H1 (cell line): Measurements from ENCODE around the gene KCNQ2. TPM values are rescaled to one million over a fixed set of nuclear protein-coding genes. Genes with fewer than 3 reads are reported as not detected.

Experiments
- CTCF ChIA-PET: fragments of 300-600 bp; sonication (Branson Sonifier 250); formaldehyde crosslinking; loops from one replicate; lab custom pipeline; 2021; ENCODE audit not compliant: partially characterized antibody; lab: Charles Lee
- POLR2A ChIA-PET: fragments of 300-600 bp; sonication (Branson Sonifier 250); formaldehyde crosslinking; loops from one replicate; lab custom pipeline; 2021; ENCODE audit warnings: inconsistent platforms; ENCODE audit not compliant: partially characterized antibody; lab: Charles Lee
- DNase-seq, 2 experiments: peaks; one replicate each; pipeline versions ENCODE4 v3.0.0 to v3.0.0-alpha.2; 2010 to 2022; ENCODE audit warnings: low spot score in 2 of 2, low read depth in 1 of 2, mixed read lengths in 1 of 2
- FAIRE-seq: peaks from 2 replicates; lab custom pipeline; 2011; peaks lifted over from hg19 to GRCh38; lab: Jason Lieb, UNC
- H2AFZ ChIP-seq: 2 replicates; pipeline ENCODE4 v1.8.1; 2012; ENCODE audit warnings: low read length, inconsistent platforms
- H2AK5ac ChIP-seq: 2 replicates; pipeline ENCODE4 v1.6.1; 2013; ENCODE audit warnings: low read depth, low read length
- H2BK120ac ChIP-seq: replicated peaks from 2 replicates; pipeline ENCODE3; 2013; ENCODE audit warnings: low read depth, low read length, inconsistent platforms
- H2BK12ac ChIP-seq: 2 replicates; pipeline ENCODE4 v1.6.1; 2013; ENCODE audit warnings: low read depth, low read length
- H2BK15ac ChIP-seq: 2 replicates; pipeline ENCODE4 v1.6.1; 2013; ENCODE audit warnings: low read length
- H2BK20ac ChIP-seq: 2 replicates; pipeline ENCODE4 v1.6.1; 2013; ENCODE audit warnings: low read length
- H2BK5ac ChIP-seq: 2 replicates; pipeline ENCODE4 v1.6.1; 2013; ENCODE audit warnings: low read depth, low read length
- H3K14ac ChIP-seq: 2 replicates; pipeline ENCODE4 v1.6.1; 2013; ENCODE audit warnings: inconsistent platforms; ENCODE audit not compliant: insufficient read length
- H3K18ac ChIP-seq: 2 replicates; pipeline ENCODE4 v1.6.1; 2013; ENCODE audit warnings: low read length; ENCODE audit errors: extremely low read depth
- H3K23ac ChIP-seq: 2 replicates; pipeline ENCODE4 v1.6.1; 2013; ENCODE audit warnings: inconsistent platforms; ENCODE audit not compliant: insufficient read length
- H3K23me2 ChIP-seq: 2 replicates; pipeline ENCODE4 v1.6.1; 2013; ENCODE audit warnings: low read depth, low read length
- H3K27ac ChIP-seq: 2 replicates; pipeline ENCODE4 v1.6.1; 2011; ENCODE audit warnings: low read depth, low read length, inconsistent platforms
- H3K27me3 ChIP-seq, 4 experiments: replicated peaks in 1 of 4; 1 replicate in 1 of 4; 2 replicates in 3 of 4; pipeline versions ENCODE4 v1.6.1 to v1.8.1; 2011 to 2013; ENCODE audit warnings: low read length in 3 of 4, mild to moderate bottlenecking in 3 of 4, inconsistent platforms in 2 of 4, mixed read lengths in 2 of 4, moderate library complexity in 1 of 4; ENCODE audit not compliant: control insufficient read depth in 3 of 4, insufficient read depth in 3 of 4; ENCODE audit errors: extremely low read depth in 1 of 4
- H3K36me3 ChIP-seq, 4 experiments: 2 replicates each; pipeline versions ENCODE4 v1.6.1 to v1.8.1; 2011 to 2013; ENCODE audit warnings: mild to moderate bottlenecking in 4 of 4, low read length in 3 of 4, moderate library complexity in 2 of 4, control low read depth in 1 of 4, inconsistent platforms in 1 of 4; ENCODE audit not compliant: insufficient read depth in 4 of 4, control insufficient read depth in 2 of 4
- H3K4ac ChIP-seq: replicated peaks from 2 replicates; pipeline ENCODE3; 2013; ENCODE audit warnings: low read length, low read depth, mixed read lengths, inconsistent platforms; ENCODE audit not compliant: insufficient read length
- H3K4me1 ChIP-seq, 4 experiments: replicated peaks in 1 of 4; 1 replicate in 1 of 4; 2 replicates in 3 of 4; pipeline versions ENCODE4 v1.6.1 to v1.8.1; 2011 to 2013; ENCODE audit warnings: low read length in 3 of 4, inconsistent platforms in 2 of 4, mixed read lengths in 1 of 4; ENCODE audit not compliant: insufficient read depth in 4 of 4, control insufficient read depth in 3 of 4
- H3K4me2 ChIP-seq, 2 experiments: 2 replicates each; pipeline versions ENCODE4 v1.6.1 to v1.8.1; 2011 to 2013; ENCODE audit warnings: low read depth in 2 of 2, low read length in 2 of 2, control low read depth in 1 of 2, inconsistent platforms in 1 of 2, mild to moderate bottlenecking in 1 of 2; ENCODE audit not compliant: insufficient read depth in 1 of 2
- H3K4me3 ChIP-seq, 4 experiments: fragments of 200-600, 300-600 bp in 1 of 4; sonication (generic), shearing (Covaris generic), sonication (Bioruptor Twin) in 1 of 4; 2 replicates each; pipeline versions ENCODE4 v1.5.1 to v1.8.1; 2011 to 2016; ENCODE audit warnings: low read length in 4 of 4, low read depth in 3 of 4, control low read depth in 2 of 4, inconsistent platforms in 2 of 4, mild to moderate bottlenecking in 2 of 4, mixed read lengths in 1 of 4, moderate library complexity in 1 of 4; ENCODE audit not compliant: insufficient read depth in 2 of 4; ENCODE audit errors: extremely low read depth in 1 of 4
- H3K56ac ChIP-seq: replicated peaks from 2 replicates; pipeline ENCODE3; 2013; ENCODE audit warnings: low read depth, mild to moderate bottlenecking, mixed read lengths, low read length, inconsistent platforms; ENCODE audit not compliant: insufficient read length
- H3K79me1 ChIP-seq: 2 replicates; pipeline ENCODE4 v1.6.1; 2013; ENCODE audit warnings: low read depth, low read length, control low read depth
- H3K79me2 ChIP-seq, 2 experiments: 2 replicates each; pipeline versions ENCODE4 v1.6.1 to v1.8.1; 2012 to 2013; ENCODE audit warnings: low read length in 2 of 2, mild to moderate bottlenecking in 2 of 2, inconsistent platforms in 1 of 2; ENCODE audit not compliant: insufficient read depth in 2 of 2, control insufficient read depth in 1 of 2
- H3K9ac ChIP-seq, 4 experiments: replicated peaks in 1 of 4; 1 replicate in 1 of 4; 2 replicates in 3 of 4; pipeline versions ENCODE4 v1.6.1 to v1.8.1; 2011 to 2013; ENCODE audit warnings: low read depth in 3 of 4, low read length in 3 of 4, control low read depth in 2 of 4, mild to moderate bottlenecking in 2 of 4, moderate library complexity in 2 of 4, inconsistent platforms in 1 of 4; ENCODE audit errors: extremely low read depth in 1 of 4
- H3K9me3 ChIP-seq, 2 experiments: 2 replicates each; pipeline versions ENCODE4 v1.6.1 to v1.8.1; 2012 to 2013; ENCODE audit warnings: mild to moderate bottlenecking in 2 of 2, moderate library complexity in 2 of 2, control low read depth in 1 of 2, inconsistent platforms in 1 of 2, low read depth in 1 of 2, low read length in 1 of 2, mixed read lengths in 1 of 2; ENCODE audit not compliant: insufficient read depth in 2 of 2
- H4K20me1 ChIP-seq, 2 experiments: replicated peaks in 1 of 2; 2 replicates each; pipeline versions ENCODE3 to v1.8.1; 2011 to 2013; ENCODE audit warnings: inconsistent platforms in 2 of 2, low read length in 2 of 2, mild to moderate bottlenecking in 1 of 2; ENCODE audit not compliant: insufficient read depth in 2 of 2, control insufficient read depth in 1 of 2
- H4K5ac ChIP-seq: 2 replicates; pipeline ENCODE4 v1.6.1; 2013; ENCODE audit warnings: low read length, low read depth, mixed read lengths, inconsistent platforms; ENCODE audit not compliant: insufficient read length
- H4K8ac ChIP-seq: 2 replicates; pipeline ENCODE4 v1.8.0; 2013; ENCODE audit warnings: mild to moderate bottlenecking, moderate library complexity, low read length, inconsistent platforms; ENCODE audit not compliant: insufficient read depth; ENCODE audit errors: extremely low read depth
- H4K91ac ChIP-seq: replicated peaks from 2 replicates; pipeline ENCODE3; 2013; ENCODE audit warnings: low read length, mixed read lengths, inconsistent platforms; ENCODE audit not compliant: insufficient read length
- CHD2 ChIP-seq: IDR thresholded peaks from 2 replicates; pipeline ENCODE4 v1.6.1; 2012; ENCODE audit warnings: low read length, improper control_type of control experiment
- GABPA ChIP-seq: IDR thresholded peaks from 2 replicates; pipeline ENCODE4 v1.6.1; 2011; ENCODE audit warnings: mild to moderate bottlenecking, low read length, moderate library complexity, borderline replicate concordance; ENCODE audit not compliant: insufficient read depth
- RAD21 ChIP-seq, 2 experiments: IDR thresholded peaks in 1 of 2; conservative IDR thresholded peaks in 1 of 2; 2 replicates each; pipeline ENCODE4 v1.6.1; 2011; ENCODE audit warnings: low read depth in 2 of 2, low read length in 2 of 2, improper control_type of control experiment in 1 of 2, inconsistent platforms in 1 of 2, mild to moderate bottlenecking in 1 of 2, moderate library complexity in 1 of 2
- RFX5 ChIP-seq: IDR thresholded peaks from 2 replicates; pipeline ENCODE4 v1.6.1; 2011; ENCODE audit warnings: low read depth, low read length, improper control_type of control experiment, borderline replicate concordance
- WGBS, 2 experiments: shearing (Covaris generic) in 1 of 2; methylation state at CpG; one replicate each; pipeline versions ENCODE4 v1.1.6 to v1.1.7; 2013 to 2015; ENCODE audit warnings: low lambda C conversion rate in 2 of 2, mixed read lengths in 2 of 2, inconsistent platforms in 1 of 2, low coverage in 1 of 2, missing lambda C conversion rate in 1 of 2; ENCODE audit not compliant: insufficient replicate concordance in 2 of 2, insufficient coverage in 1 of 2, insufficient read length in 1 of 2; ENCODE audit errors: extremely low coverage in 1 of 2, missing lambda C conversion rate in 1 of 2; 5-methylcytosine and 5-hydroxymethylcytosine counted together
- polyA plus RNA-seq, 7 experiments: library from polyadenylated mRNA; depleted of rRNA in 3 of 7; stranded (reverse) in 5 of 7; unstranded in 2 of 7; fragments of >200 nt in 5 of 7; fragments of 200-250 nt in 2 of 7; gene quantifications; 1 replicate in 5 of 7; 2 replicates in 1 of 7; 4 replicates in 1 of 7; pipeline versions ENCODE4 v1.2.1 to v1.2.3, GENCODE V29; 2011 to 2013; ENCODE audit warnings: missing spikeins in 2 of 7, mixed read lengths in 2 of 7
- total RNA-seq: library from RNA; stranded (reverse); fragmentation: NEBNext Ultra II Directional; extraction: Animal tissue kit (Norgen Biotek cat#: 25700); gene quantifications from 2 replicates; pipeline ENCODE4 v1.2.1, GENCODE V29; 2021
- TF ChIP-seq, protein P1 (sequence below), 3 experiments: IDR thresholded peaks; 1 replicate in 2 of 3; 2 replicates in 1 of 3; pipeline versions ENCODE4 v1.5.1 to v1.6.1; 2011; ENCODE audit warnings: low read length in 3 of 3, mild to moderate bottlenecking in 3 of 3, inconsistent platforms in 2 of 3, low read depth in 1 of 3, moderate library complexity in 1 of 3; ENCODE audit not compliant: insufficient read depth in 1 of 3; ENCODE audit errors: control extremely low read depth in 1 of 3

KCNQ2 gene
- total and polyA plus RNA-seq, 2 of the 8 experiments (the other 6 are each of a cell fraction or from before 2014, with no cell fraction given) = 82.6 to 243 TPM

DNA sequence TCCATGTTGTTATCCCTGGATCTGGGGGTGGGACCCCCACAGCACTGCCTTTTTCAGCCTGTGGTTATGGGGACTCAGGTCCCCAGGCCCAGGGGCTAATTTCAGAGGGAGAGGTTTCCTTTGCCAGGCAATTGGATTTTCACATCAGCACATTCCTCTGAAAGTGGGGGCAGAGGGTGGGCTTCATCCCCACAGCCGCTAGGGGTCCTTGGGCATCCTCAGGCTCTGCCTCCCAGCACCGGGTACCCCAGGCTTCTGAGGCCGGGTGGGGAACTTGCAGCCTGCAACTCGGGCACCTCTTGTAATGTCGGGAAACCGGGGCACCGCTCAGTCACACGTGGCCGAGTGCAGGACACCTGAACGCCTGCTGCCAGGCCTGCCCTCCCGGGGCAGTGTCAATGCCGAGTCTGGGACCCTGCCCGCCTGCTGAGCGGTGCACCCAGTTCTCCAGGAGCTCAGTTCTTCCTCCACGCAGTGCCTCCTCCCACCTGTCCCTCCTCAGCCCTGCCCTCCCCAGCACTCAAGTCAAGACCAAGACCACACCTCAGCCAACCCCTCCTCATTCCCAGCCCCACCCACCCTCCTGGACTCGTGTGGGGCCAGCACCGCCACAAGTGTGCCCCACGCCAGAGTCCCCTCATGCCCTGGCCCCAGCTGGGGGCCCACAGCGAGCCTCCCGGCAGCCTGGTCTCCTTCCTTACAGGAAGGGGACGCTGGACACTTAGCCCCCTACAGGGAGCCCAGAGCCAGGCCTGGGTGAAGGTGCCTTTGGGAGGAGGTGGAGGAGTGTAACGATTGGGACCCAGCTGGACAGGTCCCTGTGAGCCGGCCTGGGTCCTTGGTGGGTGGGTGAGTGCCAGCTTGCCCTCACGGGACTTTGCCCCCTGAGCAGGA, 102.5 kb downstream of the KCNQ2 start:
- no peak overlapping the region for H3K9ac ChIP-seq
- FAIRE-seq = no peak
- no peak overlapping the region for H4K91ac ChIP-seq
- H3K4ac ChIP-seq = no peak overlapping the region
- 0 out of 2 replicates have a peak overlapping the region, but pooled peaks have one; percentile 75 for H2BK12ac ChIP-seq
- H3K27ac ChIP-seq = no peak overlapping the region
- no peaks in the 10 kb centered on the region for H3K36me3 ChIP-seq
- H3K4me3 ChIP-seq = no peak overlapping the region
- CTCF ChIA-PET = interaction anchor here (0.6 to 5.2 kb wide), 14 partner anchors 8 to 189 kb away, joined by 3 to 25 read pairs (median 4); no protein-coding TSS in a partner anchor
- H4K5ac ChIP-seq = no peak overlapping the region
- H3K56ac ChIP-seq = no peak overlapping the region
- H3K27me3 ChIP-seq = no peaks in the 10 kb centered on the region; a peak in 1 of 7 replicates
- H3K23me2 ChIP-seq = 0 out of 2 replicates have a peak, but pooled peaks cover 3% of the 10 kb centered on the region
- H3K79me1 ChIP-seq = peaks cover 2% of the 10 kb centered on the region; the same call in 1 of the 2 replicates
- no peak overlapping the region for H2BK120ac ChIP-seq
- H3K23ac ChIP-seq = no peak overlapping the region
- TF ChIP-seq RAD21 (IDR thresholded peaks at IDR 0.05 in 1 of 2, conservative IDR thresholded peaks at IDR 0.05 in 1 of 2; ENCODE audit: low read depth in 2 of 2, low read length in 2 of 2) (peak; percentile 20 to 46; a peak in 3 of 4 replicates), GABPA (peak; percentile 34; the same call in 1 of the 2 replicates), CHD2 (no peak), RFX5 (no peak)
- TF ChIP-seq, protein P1, sequence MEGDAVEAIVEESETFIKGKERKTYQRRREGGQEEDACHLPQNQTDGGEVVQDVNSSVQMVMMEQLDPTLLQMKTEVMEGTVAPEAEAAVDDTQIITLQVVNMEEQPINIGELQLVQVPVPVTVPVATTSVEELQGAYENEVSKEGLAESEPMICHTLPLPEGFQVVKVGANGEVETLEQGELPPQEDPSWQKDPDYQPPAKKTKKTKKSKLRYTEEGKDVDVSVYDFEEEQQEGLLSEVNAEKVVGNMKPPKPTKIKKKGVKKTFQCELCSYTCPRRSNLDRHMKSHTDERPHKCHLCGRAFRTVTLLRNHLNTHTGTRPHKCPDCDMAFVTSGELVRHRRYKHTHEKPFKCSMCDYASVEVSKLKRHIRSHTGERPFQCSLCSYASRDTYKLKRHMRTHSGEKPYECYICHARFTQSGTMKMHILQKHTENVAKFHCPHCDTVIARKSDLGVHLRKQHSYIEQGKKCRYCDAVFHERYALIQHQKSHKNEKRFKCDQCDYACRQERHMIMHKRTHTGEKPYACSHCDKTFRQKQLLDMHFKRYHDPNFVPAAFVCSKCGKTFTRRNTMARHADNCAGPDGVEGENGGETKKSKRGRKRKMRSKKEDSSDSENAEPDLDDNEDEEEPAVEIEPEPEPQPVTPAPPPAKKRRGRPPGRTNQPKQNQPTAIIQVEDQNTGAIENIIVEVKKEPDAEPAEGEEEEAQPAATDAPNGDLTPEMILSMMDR (IDR thresholded peaks at IDR 0.05; ENCODE audit: control extremely low read depth in 1 of 3, insufficient read depth in 1 of 3, low read depth in 1 of 3, low read length in 3 of 3) = peak; percentile 40 to 59 (median 52)
- no peak overlapping the region for H2AFZ ChIP-seq
- H3K79me2 ChIP-seq = no peaks in the 10 kb centered on the region
- no peak for DNase-seq
- H3K4me1 ChIP-seq = peaks cover 0 to 7% (median 2%) of the 10 kb centered on the region in 4 experiments; a peak in 3 of 7 replicates
- 78% methylated on average over 12 of the region's 24 CpGs; no CpG with 5 or more reads in 1 of the 2 experiments for WGBS, 2 experiments
- no peak overlapping the region for H2BK5ac ChIP-seq
- no peak overlapping the region; the same call in 1 of the 2 replicates for H3K18ac ChIP-seq
- no peak overlapping the region for H3K14ac ChIP-seq
- no peaks in the 10 kb centered on the region for H4K20me1 ChIP-seq
- H3K4me2 ChIP-seq = no peak overlapping the region
- H2BK15ac ChIP-seq = no peak overlapping the region
- H3K9me3 ChIP-seq = no peaks in the 10 kb centered on the region
- POLR2A ChIA-PET = interaction anchor here (1.1 kb wide), 1 partner anchor 9 kb away, joined by 4 read pairs; the partner anchor contains the start of gene CHRNA4
- peak overlapping the region; percentile 68; the same call in 1 of the 2 replicates for H4K8ac ChIP-seq
- 0 out of 2 replicates have a peak overlapping the region, but pooled peaks have one; percentile 39 for H2AK5ac ChIP-seq
- H2BK20ac ChIP-seq = no peak overlapping the region
